ENCODE results near the gene SLC34A1. TPM values are rescaled to one million over a fixed set of nuclear protein-coding genes. Genes with fewer than 3 reads are reported as not detected.
"Not testable (repeated sequence)": the region's sequence is repeated elsewhere in the genome, so short reads cannot be mapped to it uniquely, and the experiment has no call there.

Gene SLC34A1
- polyA plus RNA-seq, 10 donors, result 0.08 to 0.20 (median 0.14) TPM; not detected in 7

GRCh38 chr5:177368869-177369644 lies 15.2 kb upstream of the SLC34A1 start:
- no peak for DNase-seq

GRCh38 chr5:177369645-177370440 lies 14.4 kb upstream of the SLC34A1 start:
- no peak for DNase-seq

GRCh38 chr5:177370488-177371119 lies 13.6 kb upstream of the SLC34A1 start:
- peak; percentile 76 to 79 (median 78) for DNase-seq

GRCh38 chr5:177371120-177372033 lies 12.9 kb upstream of the SLC34A1 start:
- no peak for DNase-seq

GRCh38 chr5:177372034-177372896 lies 12.0 kb upstream of the SLC34A1 start:
- no peak for DNase-seq

- DNase-seq, result no peak
Measured at GRCh38 chr5:177372910-177373309, 11.3 kb upstream of the SLC34A1 start.

GRCh38 chr5:177373806-177374205 lies 10.4 kb upstream of the SLC34A1 start:
- no peak for DNase-seq

- no peak for DNase-seq
Measured at GRCh38 chr5:177374211-177374610, 10.0 kb upstream of the SLC34A1 start.

GRCh38 chr5:177375516-177375915 lies 8.7 kb upstream of the SLC34A1 start:
- DNase-seq, result not testable (repeated sequence)

GRCh38 chr5:177376107-177376506 lies 8.1 kb upstream of the SLC34A1 start:
- no peak for DNase-seq

- no peak for DNase-seq
Measured at GRCh38 chr5:177377851-177378776, 6.1 kb upstream of the SLC34A1 start.

GRCh38 chr5:177378884-177379883 lies 5.0 kb upstream of the SLC34A1 start:
- DNase-seq, result peak in 1 of 3 donors; percentile 62

GRCh38 chr5:177380805-177381126 lies 3.5 kb upstream of the SLC34A1 start:
- DNase-seq, result no peak

- DNase-seq, result peak in 1 of 3 donors; percentile 67
Measured at GRCh38 chr5:177382423-177383029, 1.7 kb upstream of the SLC34A1 start.

- no peak for DNase-seq
Measured at GRCh38 chr5:177383181-177383580, 1.1 kb upstream of the SLC34A1 start.

GRCh38 chr5:177385720-177386119 lies 1.5 kb downstream of the SLC34A1 start:
- DNase-seq, result no peak

- no peak for DNase-seq
Measured at GRCh38 chr5:177386542-177386941, 2.3 kb downstream of the SLC34A1 start.

- DNase-seq, result no peak
Measured at GRCh38 chr5:177387405-177387804, 3.2 kb downstream of the SLC34A1 start.
